Stimulated activated CD8-positive, alpha-beta memory T cell treated with anti-CD3 and anti-CD28 coated beads, Interleukin-12 subunit alpha, Interleukin-12 subunit beta, amount 100 ng/mL, for 4 hours (primary cell): ENCODE measurements around the gene ADPGK.

Experiments
- DNase-seq: peaks from one replicate; pipeline ENCODE4 v3.0.0-alpha.2; 2020; ENCODE audit warnings: low read depth

Gene ADPGK

DNA sequence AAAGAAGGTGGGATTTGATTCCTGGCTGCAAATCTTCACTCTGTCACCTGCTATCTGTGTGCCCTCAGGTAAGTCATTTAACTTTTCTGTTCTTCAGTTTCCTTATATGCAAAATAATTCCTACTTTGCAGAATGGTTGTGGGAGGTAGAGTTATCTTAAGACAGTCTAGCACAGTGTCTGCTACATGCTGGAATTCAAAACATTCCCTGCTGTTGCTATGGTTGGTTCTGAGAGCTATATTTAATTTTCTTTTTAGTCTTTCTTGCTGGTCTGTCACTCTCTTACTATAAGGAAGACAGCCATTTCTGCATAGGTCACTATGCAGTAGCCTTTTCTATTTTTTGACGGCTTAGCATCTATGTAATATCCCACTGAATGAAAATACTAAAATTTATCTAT lies 4.0 kb upstream of the ADPGK start:
- no peak for DNase-seq

DNA sequence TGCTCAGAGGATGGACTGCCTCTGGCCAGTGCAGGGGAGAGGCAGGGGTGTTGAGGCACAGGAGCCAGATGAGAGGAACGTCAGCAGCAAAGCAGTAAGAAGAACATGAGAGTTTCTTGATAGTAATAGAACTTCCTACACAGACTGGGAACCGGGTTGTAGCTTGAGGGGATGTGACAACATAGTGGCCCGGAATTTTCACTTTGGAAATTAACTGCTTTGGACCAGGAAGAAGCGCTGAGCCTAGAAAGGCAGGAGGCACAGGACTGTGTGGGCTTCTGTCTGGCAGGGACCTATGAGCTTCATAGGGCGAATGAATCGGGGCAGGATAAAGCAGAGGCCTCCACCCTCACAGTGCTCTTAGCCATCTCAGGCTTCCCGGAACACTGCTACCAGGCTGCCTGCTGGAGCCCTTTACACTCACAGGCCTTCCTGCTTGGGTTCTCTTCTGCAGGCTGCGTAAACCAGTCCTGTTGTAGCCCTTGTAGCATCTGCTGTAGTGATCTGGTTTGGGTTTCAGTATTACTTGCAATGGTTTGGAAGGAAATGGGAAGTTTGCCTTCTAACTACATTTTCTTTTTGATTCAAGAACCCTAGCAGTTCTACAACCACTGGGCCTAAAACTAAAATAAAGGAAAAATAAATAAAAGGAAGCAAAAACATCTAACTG lies 3.3 kb upstream of the ADPGK start:
- no peak for DNase-seq

DNA sequence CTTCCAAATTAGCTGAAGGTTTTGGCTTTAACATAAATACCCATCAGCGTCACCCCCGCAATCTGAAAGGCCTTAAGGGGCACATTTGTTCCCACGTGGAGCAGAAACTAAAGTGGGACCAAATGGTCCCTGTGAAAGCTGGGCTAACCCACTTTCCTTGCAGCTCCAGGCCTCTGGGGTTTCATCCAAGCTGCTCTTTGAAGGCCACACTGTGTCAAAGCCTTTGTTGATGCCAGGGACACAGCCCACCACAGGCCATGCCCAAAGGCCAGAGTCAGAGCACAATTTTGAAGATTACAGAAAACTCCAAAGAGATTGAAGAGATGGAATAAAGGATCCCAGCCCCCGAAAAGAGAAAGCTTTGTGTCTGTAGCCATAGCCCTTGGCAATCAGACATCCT lies 2.7 kb upstream of the ADPGK start:
- no peak for DNase-seq

DNA sequence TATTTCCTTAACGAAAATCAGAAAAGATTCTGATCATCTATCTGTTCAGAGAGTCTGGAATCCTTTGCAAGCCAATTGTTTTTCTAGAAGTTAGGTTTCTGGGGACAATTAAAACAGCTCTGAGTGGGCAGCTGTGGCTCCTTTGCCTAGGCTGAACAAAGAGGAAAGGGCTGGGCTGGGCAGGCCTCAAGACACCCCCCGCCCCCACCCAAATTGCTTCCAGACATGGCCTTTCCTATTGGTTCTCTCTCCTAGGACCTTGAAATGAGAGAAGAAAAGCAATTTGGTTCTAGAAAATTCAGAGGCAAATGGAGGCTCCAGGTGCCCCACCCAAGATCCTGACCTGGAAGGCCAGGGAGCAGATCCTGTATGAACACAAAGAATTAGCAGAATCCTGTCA lies 2.3 kb upstream of the ADPGK start:
- DNase-seq: no peak

DNA sequence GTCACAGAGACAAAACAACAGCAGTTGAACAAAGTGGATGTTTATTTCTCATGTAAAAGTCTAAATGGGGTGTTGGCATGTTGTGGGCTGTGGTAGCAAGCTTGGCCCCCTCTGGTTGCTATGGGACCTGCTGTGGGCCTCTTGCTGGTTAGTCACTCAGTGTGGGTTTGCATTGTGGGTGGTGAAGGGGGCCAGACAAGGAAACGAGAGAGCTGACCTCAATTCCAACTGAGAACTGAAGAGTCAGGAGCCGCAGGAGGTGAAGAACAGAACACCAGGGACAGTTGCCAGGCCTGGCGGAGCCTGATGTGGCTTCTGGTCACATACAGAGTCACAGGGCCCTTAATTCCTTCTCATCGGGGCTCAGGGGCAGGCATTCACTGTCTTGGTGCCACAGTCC lies 1.9 kb upstream of the ADPGK start:
- no peak for DNase-seq

DNA sequence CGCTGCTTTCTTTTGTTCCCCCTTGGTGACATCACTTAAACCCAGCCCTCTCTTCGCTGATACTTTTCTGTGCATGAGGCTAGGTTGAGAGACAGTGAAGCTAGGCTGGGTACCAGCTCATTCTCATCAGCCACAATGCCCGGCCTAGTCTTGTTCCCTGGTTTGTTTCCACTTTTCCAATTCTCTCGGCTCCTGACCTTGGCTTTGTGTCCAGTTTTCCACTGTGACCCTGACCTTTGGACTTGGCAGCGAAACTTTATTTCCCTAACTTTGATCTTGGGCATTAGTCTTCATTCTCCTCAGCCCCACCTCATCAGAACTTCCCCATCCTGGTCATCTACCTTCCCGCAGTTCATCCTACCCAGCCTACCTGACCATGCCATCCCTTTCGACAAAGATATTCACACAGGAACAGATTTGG lies 908 bp upstream of the ADPGK start:
- DNase-seq: no peak

DNA sequence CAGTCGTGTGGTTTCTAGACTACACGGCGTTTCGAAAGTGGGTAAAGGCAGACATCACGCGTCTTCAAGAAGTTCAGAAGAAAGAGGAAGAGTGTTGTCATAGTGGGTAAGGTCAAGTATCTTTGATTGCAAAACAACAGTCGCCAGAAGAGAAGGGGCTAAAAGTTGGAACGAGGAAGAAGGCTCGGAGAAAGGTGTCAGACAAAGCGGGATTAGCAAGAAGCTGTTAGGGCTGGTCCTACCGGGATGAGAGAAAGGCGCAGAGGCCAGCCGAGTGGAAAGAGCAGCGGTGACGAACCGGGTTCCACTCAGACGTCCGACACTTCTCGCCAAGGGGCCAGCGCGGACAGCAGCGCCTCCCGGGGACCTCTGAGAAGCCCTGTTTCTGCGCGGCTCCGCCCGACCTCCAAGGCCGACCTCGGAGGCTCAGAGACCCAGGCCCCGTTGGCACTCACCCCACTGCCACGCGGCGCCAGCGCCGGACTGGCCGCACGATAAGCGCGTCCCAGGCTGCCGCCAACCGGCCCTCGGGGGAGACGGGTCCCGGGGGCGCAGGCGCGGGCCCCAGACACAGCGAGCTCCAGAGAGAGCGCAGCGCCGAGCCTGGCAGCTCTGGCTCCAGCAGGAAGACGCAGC lies 436 bp downstream of the ADPGK start:
- no peak for DNase-seq

DNA sequence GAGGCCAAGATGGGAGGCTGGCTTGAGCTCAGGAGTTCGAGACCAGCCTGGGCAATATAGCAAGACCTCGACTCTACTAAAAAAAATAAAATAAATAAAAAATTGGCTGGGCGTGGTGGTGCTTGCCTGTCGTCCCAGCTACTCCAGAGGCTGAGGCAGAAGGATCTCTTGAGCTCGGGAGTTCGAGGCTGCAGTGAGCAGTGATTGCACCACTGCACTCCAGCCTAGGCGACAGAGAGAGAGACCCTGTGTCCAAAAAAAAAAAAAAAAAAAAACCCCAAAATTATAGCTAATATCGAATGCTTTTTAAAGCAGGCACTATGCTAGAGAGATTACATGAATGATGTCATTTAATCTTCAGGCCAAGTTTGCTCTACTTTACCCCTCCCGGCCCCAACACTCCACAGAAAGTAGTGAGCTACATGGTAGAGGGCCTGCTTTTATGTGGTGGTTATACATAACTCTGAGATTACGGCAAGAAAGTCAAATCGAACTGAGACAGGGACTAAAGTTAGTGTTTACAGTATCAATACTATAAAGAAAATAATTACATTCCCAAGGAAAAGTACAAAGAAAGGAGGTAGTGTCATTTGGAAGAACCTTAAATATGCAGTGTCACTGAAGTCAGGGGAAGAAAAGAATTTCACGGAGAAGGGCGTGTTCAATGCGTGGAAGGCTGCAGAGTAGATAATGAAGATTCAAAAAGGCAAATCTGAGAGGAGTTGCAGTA lies 1.1 kb downstream of the ADPGK start:
- DNase-seq: no peak

DNA sequence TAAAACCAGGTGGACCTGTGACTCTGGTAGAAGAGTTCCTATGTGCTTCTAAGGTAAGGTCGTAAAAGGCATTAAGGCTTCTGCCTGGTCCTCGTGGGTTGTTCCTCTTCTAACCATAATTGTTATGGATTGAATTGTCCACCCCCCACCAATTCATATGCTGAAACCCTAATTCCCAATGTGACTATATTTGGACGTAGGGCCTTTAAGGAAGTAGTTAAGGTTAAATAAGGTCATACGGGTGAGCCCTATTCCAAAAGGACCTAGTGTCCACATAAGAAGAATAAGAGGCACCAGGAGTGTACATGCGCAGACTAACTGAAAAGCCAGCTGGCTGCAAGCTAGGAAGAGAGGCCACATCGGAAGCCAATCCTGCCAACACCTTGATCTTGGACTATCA lies 1.9 kb downstream of the ADPGK start:
- DNase-seq: no peak

DNA sequence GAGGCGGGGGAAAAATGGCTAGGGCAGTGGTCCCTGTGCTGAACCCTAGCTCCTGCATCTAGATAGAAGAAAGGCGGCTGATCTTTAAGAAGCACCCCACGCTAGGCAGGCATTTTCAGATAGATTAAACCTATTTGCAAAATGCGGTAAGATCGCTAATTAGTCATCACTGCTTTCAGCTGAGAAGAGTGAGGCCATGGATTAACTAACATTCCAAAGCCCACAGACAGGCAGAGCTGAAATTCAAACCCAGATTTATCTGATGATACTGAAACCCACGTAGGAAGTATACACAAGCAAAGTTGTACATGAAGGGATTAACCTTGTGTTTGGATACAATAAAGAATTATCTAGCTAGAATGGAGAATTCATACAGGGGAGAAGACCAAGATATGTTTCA lies 4.8 kb downstream of the ADPGK start:
- DNase-seq: no peak

DNA sequence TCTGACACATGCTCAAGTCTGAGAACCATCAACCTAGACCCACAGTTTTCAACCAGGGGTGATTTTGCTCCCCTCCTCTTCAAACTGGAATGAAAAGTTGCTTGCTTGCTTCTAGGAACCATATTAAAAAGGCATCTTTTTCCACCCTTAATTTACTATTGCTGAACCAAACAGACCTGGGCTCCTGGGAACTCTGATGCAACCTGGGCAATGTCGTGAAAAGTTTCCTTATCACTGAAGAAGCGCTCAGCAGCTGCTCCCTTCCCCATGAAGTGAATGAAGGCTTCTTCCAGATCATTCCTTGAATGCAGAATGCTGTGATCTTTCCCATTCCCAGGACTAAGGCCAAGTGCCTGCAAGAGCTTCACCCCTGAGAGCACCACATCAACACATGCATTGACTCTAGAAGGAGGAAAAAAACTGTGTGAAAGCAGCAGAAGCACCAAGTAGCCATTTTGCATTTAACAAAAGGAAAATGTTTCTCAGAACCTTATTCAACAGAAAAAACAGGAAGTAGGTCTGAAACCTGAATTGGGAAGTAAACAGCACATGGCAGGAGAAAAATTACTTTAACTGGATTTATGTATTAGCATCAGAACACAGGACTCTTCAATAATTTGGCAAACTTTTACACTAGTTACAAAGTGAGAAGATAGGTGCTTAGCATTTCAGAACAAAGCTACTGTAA lies 8.7 kb downstream of the ADPGK start:
- DNase-seq: no peak

DNA sequence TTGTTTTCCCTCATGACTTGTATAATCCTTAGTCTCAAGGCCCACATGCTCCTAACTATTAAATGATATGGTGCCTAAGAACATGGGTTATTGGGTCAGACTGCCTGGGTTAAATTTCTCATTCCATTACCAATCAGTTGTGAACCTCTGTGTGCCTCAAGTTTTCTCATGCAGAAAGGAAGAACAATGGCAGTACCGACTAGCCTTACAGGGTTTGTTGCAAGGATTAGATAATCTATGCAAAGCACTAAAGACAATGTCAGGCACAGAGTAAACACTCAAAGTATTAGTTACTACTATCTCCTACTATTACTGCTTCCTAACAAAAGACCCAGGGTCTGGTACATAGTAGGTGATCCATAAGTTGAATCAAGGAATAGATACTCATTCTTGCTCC lies 12.2 kb downstream of the ADPGK start:
- no peak for DNase-seq

DNA sequence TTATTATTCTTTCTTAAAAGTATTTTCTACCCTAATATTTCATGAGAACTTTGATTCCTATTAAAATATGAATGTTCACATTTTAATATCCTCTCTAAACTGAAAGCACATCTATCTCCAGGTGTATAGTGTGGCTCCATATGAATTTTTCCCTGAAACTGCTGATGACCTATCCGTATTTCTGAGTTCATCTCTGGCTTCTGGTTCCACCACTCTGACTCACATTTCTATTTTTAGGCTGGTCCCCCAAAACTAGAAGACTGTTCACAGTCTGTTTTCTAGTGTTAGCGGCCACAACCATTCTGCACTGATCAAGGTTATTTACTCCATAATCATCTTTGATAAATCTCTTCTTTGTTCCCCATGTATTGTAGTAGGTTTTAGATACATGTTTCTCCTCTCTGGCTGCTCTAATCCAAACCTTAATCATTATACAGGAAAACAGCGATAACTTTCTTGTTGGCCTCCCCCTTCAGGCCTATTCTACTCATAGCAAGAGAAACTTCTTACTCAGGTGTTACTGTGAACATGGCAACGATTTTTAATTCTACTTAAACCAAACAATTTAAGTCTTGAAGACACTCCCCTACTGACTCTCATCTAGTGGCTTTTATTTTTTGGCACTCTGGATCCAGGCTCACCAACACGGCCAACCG lies 12.8 kb downstream of the ADPGK start:
- no peak for DNase-seq

DNA sequence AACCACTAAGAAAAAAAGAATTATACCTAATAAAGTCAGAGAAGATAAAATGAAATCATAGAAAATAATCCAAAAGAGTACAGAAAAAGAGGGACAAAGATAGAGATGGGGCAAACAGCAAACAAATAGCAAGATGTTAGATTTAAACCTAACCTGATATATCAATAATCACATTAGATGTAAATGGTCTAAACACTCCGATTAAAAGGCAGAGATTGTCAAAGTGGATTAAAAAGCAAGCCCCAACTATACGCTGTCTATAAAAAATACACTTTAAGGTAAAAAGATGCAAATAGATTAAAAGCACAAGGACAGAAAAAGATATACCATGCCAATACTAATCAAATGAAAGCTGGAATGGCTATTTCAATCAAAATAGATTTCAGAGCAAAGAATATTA lies 16.8 kb downstream of the ADPGK start:
- DNase-seq: no peak

DNA sequence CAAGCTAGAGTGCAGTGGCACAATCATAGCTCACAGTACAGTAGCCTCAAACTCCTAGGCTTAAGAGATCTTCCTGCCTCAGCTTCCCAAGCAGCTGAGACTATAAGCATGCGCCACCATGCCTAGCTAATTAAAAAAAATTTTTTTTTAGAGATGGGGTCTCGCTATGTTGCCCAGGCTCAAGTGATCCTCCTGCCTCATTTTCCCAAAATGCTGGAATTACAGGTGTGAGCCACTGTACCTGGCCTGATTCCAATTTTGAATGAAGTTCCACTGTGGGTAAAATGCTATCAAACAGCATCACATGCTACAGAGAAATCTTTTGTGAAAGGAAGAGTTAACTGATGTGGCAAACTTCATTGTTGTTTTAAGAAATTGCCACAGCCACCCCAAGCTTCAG lies 17.5 kb downstream of the ADPGK start:
- no peak for DNase-seq

DNA sequence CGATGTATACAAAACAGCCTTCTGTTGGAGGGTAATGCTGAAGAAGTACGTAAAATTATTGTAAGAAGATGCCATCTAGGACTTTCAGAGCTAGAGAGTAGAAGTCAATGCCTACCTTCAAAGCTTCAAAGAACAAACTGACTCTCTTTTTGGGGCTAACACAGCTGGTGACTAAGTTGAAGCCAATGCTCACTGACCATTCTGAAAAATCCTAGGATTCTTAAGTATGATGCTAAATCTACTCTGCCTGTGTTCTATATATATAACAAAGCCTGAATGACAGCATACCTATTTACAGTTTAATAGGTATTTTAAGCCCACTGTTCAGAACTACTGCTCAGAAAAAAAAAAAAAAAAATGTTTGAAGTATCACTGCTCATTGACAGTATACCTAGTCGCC lies 18.9 kb downstream of the ADPGK start:
- DNase-seq: no peak

DNA sequence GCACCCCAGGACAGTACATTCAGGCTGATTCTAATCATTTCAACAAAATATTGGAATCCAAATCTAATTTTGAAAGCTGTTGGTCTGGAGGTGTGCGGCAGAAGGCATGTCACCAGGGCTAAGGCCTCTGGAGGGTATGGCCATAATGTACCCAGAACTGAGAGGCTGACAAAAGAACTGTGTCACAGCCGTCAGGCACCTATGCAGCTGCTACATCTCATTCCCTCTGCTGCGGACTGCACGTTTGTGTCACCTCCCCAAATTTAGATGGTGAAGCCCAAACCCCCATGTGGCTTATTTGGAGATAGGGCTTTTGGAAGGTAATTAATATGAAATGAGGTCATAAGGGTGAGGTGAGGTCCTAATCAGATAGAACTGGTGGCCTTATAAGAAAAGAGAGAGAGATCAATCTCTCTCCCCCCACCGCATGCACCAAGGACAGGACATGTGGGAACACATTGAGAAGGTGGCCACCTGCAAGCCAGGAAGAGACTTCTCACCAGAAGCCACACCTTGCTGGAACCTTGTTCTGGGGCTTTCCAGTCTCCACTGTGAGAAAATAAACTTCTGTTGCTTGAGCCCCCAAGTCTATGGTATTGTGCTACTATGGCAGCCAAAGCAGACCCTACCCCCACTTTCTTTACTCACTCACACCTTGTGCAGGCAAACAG lies 22.8 kb downstream of the ADPGK start:
- DNase-seq: no peak

DNA sequence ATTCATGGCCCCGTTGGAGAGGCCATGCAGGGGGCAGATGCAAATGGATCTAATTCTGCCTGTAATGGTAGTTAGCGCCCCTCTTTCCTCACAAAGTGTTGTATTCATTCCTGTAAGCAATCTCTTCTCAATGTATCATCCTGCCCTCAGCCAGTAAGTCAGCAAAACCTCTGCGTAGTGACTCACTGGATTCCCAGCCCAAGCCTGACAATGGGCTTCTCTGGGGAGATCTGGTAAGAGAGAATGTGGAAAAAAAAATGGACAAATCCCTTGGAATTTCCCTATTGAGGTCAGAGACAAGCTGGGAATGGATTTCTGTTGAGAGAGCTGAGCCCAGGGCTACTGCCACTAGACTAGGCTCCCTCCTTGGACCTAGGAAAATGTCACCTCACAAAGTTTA lies 25.4 kb downstream of the ADPGK start:
- no peak for DNase-seq

DNA sequence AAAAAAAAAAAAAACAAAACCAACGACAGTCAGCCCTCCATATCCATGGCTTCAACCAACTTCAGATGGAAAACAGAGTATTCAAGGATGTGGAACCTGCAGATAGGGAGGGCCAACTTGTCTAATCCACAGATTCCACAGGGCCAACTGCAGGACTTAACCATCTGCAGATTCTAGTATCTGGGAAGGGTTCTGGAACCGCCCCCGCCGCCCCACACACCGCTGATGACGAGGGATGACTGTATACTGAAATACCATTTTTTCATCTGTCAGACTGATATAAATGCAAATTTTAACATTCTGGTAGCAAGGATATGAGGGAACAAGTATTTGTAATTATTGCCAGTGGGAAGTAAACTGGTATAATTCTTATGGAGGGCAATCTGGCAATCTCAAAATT lies 29.5 kb downstream of the ADPGK start:
- no peak for DNase-seq

DNA sequence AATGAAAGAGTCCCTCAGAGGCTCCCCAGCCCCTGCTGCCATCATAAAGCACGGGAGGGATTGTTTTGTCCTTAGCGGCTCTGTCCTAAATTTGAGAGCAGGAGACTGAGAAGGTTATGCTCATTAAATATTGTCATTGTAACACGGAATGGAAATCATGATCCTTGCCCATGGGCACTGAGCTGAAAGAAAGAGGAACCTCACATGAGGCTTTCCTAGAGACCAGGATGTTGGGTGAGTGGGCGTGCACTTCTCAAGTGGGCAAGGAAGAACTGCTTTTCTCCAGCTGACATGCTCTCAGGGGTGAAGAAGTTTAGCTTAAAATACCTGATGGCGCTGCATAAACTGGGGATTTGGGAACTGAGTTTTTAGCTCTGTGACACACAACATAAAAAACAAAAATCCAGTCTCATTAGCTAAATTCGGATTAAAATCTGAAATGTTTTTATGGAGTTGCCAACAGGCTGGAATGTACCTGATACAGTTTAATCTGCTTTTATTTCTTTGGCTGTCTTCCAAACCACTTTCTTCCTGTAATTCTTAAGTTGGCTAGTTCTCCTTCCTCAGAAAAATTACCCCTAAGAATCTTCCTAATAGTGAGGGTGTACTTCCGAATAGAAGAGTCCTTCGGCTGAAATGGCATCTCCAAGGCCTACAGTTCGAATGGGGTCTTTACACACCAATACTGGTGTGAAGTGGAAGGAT lies 31.7 kb downstream of the ADPGK start:
- DNase-seq: no peak

DNA sequence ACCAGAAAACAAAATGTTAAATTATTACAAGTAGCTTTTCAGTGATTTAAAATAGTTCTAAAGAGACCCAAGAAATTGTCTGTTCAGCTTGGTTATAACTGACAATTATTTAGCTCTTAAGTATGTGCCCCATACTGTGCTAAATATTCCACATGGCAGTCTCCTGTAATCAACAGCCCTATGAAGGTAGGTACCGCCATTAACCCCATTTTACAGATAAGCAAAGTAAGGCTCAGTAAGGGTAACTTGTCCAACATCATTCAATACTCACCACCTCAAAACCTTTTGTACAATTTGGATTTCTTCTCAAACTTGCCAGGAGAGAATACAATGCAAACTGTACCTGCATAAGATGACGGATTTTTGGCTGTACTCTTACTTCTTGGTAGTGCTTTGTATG lies 33.9 kb downstream of the ADPGK start:
- no peak for DNase-seq
